Caco-2 (cell line): ENCODE results near the gene MYO16. TPM values are rescaled to one million over a fixed set of nuclear protein-coding genes. Genes with fewer than 3 reads are reported as not detected.
"Not testable (repeated sequence)": the region's sequence is repeated elsewhere in the genome, so short reads cannot be mapped to it uniquely, and the experiment has no call there.

Experiments
- BruUV-seq: library from RNA; stranded (reverse); fragments of 400-500 nt; replicated peaks from 2 replicates; lab custom pipeline; 2021; lab: Mats Ljungman, UMichigan
- CTCF ChIA-PET: fragments of 300-600 bp; sonication (Branson Sonifier 250); formaldehyde crosslinking; loops from one replicate; lab custom pipeline; 2022; ENCODE audit warnings: antibody characterized with exemption; lab: Charles Lee
- POLR2A ChIA-PET: fragments of 300-600 bp; sonication (Branson Sonifier 250); formaldehyde crosslinking; loops from one replicate; lab custom pipeline; 2022; ENCODE audit warnings: antibody characterized with exemption; lab: Charles Lee
- DNase-seq, 2 experiments: peaks; one replicate each; pipeline versions ENCODE4 v3.0.0 to v3.0.0-alpha.2; 2020 to 2022
- H3K27me3 ChIP-seq: replicated peaks from 2 replicates; pipeline ENCODE4 v1.6.0; 2011; ENCODE audit warnings: low read length; ENCODE audit not compliant: control insufficient read depth, insufficient read depth
- H3K36me3 ChIP-seq: 2 replicates; pipeline ENCODE4 v1.5.1; 2011; ENCODE audit warnings: low read length; ENCODE audit not compliant: control insufficient read depth, insufficient read depth
- H3K4me1 ChIP-seq: fragments of 250-450 bp; sonication (Bioruptor Pico); 2 replicates; pipeline ENCODE4 v1.5.1; 2020; ENCODE audit warnings: mild to moderate bottlenecking
- H3K4me3 ChIP-seq: 2 replicates; pipeline ENCODE4 v1.5.1; 2011; ENCODE audit warnings: low read depth, mild to moderate bottlenecking, control low read depth, low read length
- H3K9me3 ChIP-seq: fragments of 250-450 bp; sonication (Bioruptor Pico); 2 replicates; pipeline ENCODE4 v1.5.1; 2020; ENCODE audit warnings: mild to moderate bottlenecking, moderate library complexity
- H3K27ac Mint-ChIP-seq: one replicate; pipeline ENCODE4 v1.8.0; 2022; ENCODE audit warnings: mixed read lengths; ENCODE audit not compliant: unreplicated experiment
- H3K27me3 Mint-ChIP-seq: one replicate; pipeline ENCODE4 v1.8.0; 2022; ENCODE audit warnings: mixed read lengths; ENCODE audit not compliant: insufficient read depth, unreplicated experiment
- H3K36me3 Mint-ChIP-seq: one replicate; pipeline ENCODE4 v1.8.0; 2022; ENCODE audit warnings: mild to moderate bottlenecking, mixed read lengths; ENCODE audit not compliant: insufficient read depth, unreplicated experiment
- H3K4me1 Mint-ChIP-seq: one replicate; pipeline ENCODE4 v1.8.0; 2022; ENCODE audit warnings: low read depth, mixed read lengths; ENCODE audit not compliant: unreplicated experiment
- H3K4me3 Mint-ChIP-seq: one replicate; pipeline ENCODE4 v1.8.0; 2022; ENCODE audit warnings: mild to moderate bottlenecking, moderate library complexity, mixed read lengths; ENCODE audit not compliant: unreplicated experiment
- H3K9me3 Mint-ChIP-seq: one replicate; pipeline ENCODE4 v1.8.0; 2022; ENCODE audit warnings: mixed read lengths; ENCODE audit not compliant: unreplicated experiment
- CTCF ChIP-seq, 2 experiments: fragments of 200-600 bp in 1 of 2; IDR thresholded peaks; 1 replicate in 1 of 2; 2 replicates in 1 of 2; pipeline versions ENCODE4 v1.5.1 to v1.8.0; 2011 to 2022; ENCODE audit warnings: antibody characterized with exemption in 1 of 2, control low read depth in 1 of 2, inconsistent platforms in 1 of 2, low read depth in 1 of 2, low read length in 1 of 2, mild to moderate bottlenecking in 1 of 2, moderate library complexity in 1 of 2; ENCODE audit not compliant: insufficient read depth in 1 of 2, severe bottlenecking in 1 of 2, unreplicated experiment in 1 of 2
- intact Hi-C: fragments of 100-400 bp; cut with micrococcal nuclease; formaldehyde crosslinking; loops from one replicate; pipeline ENCODE4 v1.10.0; 2022; ENCODE audit not compliant: unreplicated experiment
- total RNA-seq: library from RNA; stranded (reverse); gene quantifications from 2 replicates; pipeline ENCODE4 v1.2.3, GENCODE V29; 2022

Gene MYO16
- total RNA-seq, 1 experiment from 2014 or later: not detected

- no peak for DNase-seq
- Histone ChIP-seq H3K4me3 (no peak overlapping the region), H3K4me1 (peaks cover 28% of the 10 kb centered on the region), H3K27me3 (no peaks in the 10 kb centered on the region), H3K9me3 (no peaks in the 10 kb centered on the region), H3K36me3 (no peaks in the 10 kb centered on the region)
- no TSS peak for BruUV-seq
- ChIA-PET POLR2A (no interaction called here), CTCF (no interaction called here)
- no peak overlapping the region for H3K27ac Mint-ChIP-seq
- peaks cover 12% of the 10 kb centered on the region for H3K9me3 Mint-ChIP-seq
- intact Hi-C loops: no loop called here
- no peak overlapping the region for H3K4me3 Mint-ChIP-seq
- no peaks in the 10 kb centered on the region for H3K36me3 Mint-ChIP-seq
- no peaks in the 10 kb centered on the region for H3K27me3 Mint-ChIP-seq
- TF ChIP-seq CTCF (IDR thresholded peaks at IDR 0.05; ENCODE audit: insufficient read depth in 1 of 2, low read depth in 1 of 2, low read length in 1 of 2, severe bottlenecking in 1 of 2, unreplicated experiment in 1 of 2): no peak
- peaks cover 26% of the 10 kb centered on the region for H3K4me1 Mint-ChIP-seq
Measured at GRCh38 chr13:109215377-109215776, 586.0 kb downstream of the MYO16 start.

- CTCF ChIA-PET, POLR2A ChIA-PET, H3K36me3 Mint-ChIP-seq, H3K4me3 ChIP-seq, BruUV-seq, H3K27me3 ChIP-seq, H3K36me3 ChIP-seq, H3K27ac Mint-ChIP-seq, H3K4me3 Mint-ChIP-seq, H3K27me3 Mint-ChIP-seq, H3K9me3 ChIP-seq, H3K4me1 ChIP-seq, intact Hi-C loops, DNase-seq: not testable (repeated sequence)
- peaks cover 12% of the 10 kb centered on the region for H3K9me3 Mint-ChIP-seq
- H3K4me1 Mint-ChIP-seq: peaks cover 10% of the 10 kb centered on the region
Measured at GRCh38 chr13:109217510-109217909, 588.1 kb downstream of the MYO16 start.

GRCh38 chr13:109220631-109221030 lies 591.2 kb downstream of the MYO16 start:
- Mint-ChIP-seq H3K27me3 (no peaks in the 10 kb centered on the region), H3K27ac (no peak overlapping the region), H3K9me3 (peaks cover 26% of the 10 kb centered on the region), H3K4me1 (no peaks in the 10 kb centered on the region), H3K36me3 (no peaks in the 10 kb centered on the region), H3K4me3 (no peak overlapping the region)
- no peak for DNase-seq
- intact Hi-C loops: no loop called here
- no TSS peak for BruUV-seq
- H3K9me3 ChIP-seq: 0 out of 2 replicates have a peak, but pooled peaks cover 5% of the 10 kb centered on the region
- CTCF ChIA-PET: no interaction called here
- TF ChIP-seq CTCF (IDR thresholded peaks at IDR 0.05; ENCODE audit: insufficient read depth in 1 of 2, low read depth in 1 of 2, low read length in 1 of 2, severe bottlenecking in 1 of 2, unreplicated experiment in 1 of 2): no peak
- H3K4me1 ChIP-seq: no peaks in the 10 kb centered on the region
- POLR2A ChIA-PET: no interaction called here
- no peaks in the 10 kb centered on the region for H3K36me3 ChIP-seq
- H3K27me3 ChIP-seq: no peaks in the 10 kb centered on the region
- H3K4me3 ChIP-seq: no peak overlapping the region

- no peaks in the 10 kb centered on the region for H3K27me3 ChIP-seq
- no peak for TF ChIP-seq CTCF (IDR thresholded peaks at IDR 0.05; ENCODE audit: insufficient read depth in 1 of 2, low read depth in 1 of 2, low read length in 1 of 2, severe bottlenecking in 1 of 2, unreplicated experiment in 1 of 2)
- Mint-ChIP-seq H3K36me3 (no peaks in the 10 kb centered on the region), H3K27ac (no peak overlapping the region), H3K27me3 (no peaks in the 10 kb centered on the region), H3K4me1 (no peaks in the 10 kb centered on the region), H3K9me3 (peaks cover 23% of the 10 kb centered on the region), H3K4me3 (no peak overlapping the region)
- POLR2A ChIA-PET: no interaction called here
- no peaks in the 10 kb centered on the region for H3K4me1 ChIP-seq
- CTCF ChIA-PET: no interaction called here
- H3K9me3 ChIP-seq: peaks cover 5% of the 10 kb centered on the region; the same call in 1 of the 2 replicates
- H3K4me3 ChIP-seq: no peak overlapping the region
- no peaks in the 10 kb centered on the region for H3K36me3 ChIP-seq
- no peak for DNase-seq
- BruUV-seq: no TSS peak
- intact Hi-C loops: no loop called here
Measured at GRCh38 chr13:109224033-109224432, 594.6 kb downstream of the MYO16 start.
